Left ventricle myocardium inferior (tissue), 1 donor: ENCODE results near the gene GCSAM. TPM values are rescaled to one million over a fixed set of nuclear protein-coding genes. Genes with fewer than 3 reads are reported as not detected.

Experiments used
- DNase-seq: peaks from one replicate; pipeline ENCODE4 v3.0.0-alpha.2; 2020
- H3K27ac ChIP-seq: fragments of 200-600 bp; replicated peaks from 2 replicates; pipeline ENCODE4 v1.8.0; 2021
- H3K27me3 ChIP-seq: fragments of 200-600 bp; 2 replicates; pipeline ENCODE4 v1.8.0; 2021; ENCODE audit warnings: low read depth
- H3K36me3 ChIP-seq: fragments of 200-600 bp; 2 replicates; pipeline ENCODE4 v1.8.0; 2021
- H3K4me1 ChIP-seq: fragments of 200-600 bp; 2 replicates; pipeline ENCODE4 v1.8.0; 2021
- H3K4me3 ChIP-seq: fragments of 200-600 bp; 2 replicates; pipeline ENCODE4 v1.8.0; 2021; ENCODE audit warnings: mild to moderate bottlenecking, moderate library complexity
- H3K9me3 ChIP-seq: fragments of 200-600 bp; replicated peaks from 2 replicates; pipeline ENCODE4 v1.8.0; 2021
- CTCF ChIP-seq: fragments of 200-600 bp; IDR thresholded peaks from 2 replicates; pipeline ENCODE4 v1.8.0; 2021; ENCODE audit warnings: antibody characterized with exemption, mild to moderate bottlenecking, borderline replicate concordance
- intact Hi-C: fragments of 100-400 bp; cut with micrococcal nuclease; formaldehyde crosslinking; loops from one replicate; pipeline ENCODE4 v1.11.0; 2022
- total RNA-seq: library from RNA; stranded (reverse); fragmentation: NEBNext Ultra II Directional; extraction: Animal tissue kit (Norgen Biotek cat#: 25700); gene quantifications from one replicate; pipeline ENCODE4 v1.2.1, GENCODE V29; 2021
- donor health status: DM: no; HTN: yes; CAD: no; lungs with severe emphysema.

The GCSAM gene
- total RNA-seq, 1 donor from 2014 or later: 0.25 TPM

GRCh38 chr3:112086076-112086854 is 46.8 kb downstream of the GCSAM start, which contains the start of gene C3orf52:
C3orf52 (plus strand) TSS chr3:112086389; CDS start chr3:112086408, 19 bp downstream.
- peak within 1 kb of the TSS; percentile 69 for H3K27ac ChIP-seq
- no peaks in the 10 kb centered on the region for H3K9me3 ChIP-seq
- intact Hi-C loops: no loop called here
- no peak for TF ChIP-seq CTCF
- peaks cover 52% of the 10 kb centered on the region for H3K4me1 ChIP-seq
- no peaks in the 10 kb centered on the region for H3K36me3 ChIP-seq
- H3K27me3 ChIP-seq: no peaks in the 10 kb centered on the region
- peak within 1 kb of the TSS; percentile 73 for H3K4me3 ChIP-seq
- peak; percentile 85 for DNase-seq

- no peaks in the 10 kb centered on the region for H3K27me3 ChIP-seq
- no peak for DNase-seq
- intact Hi-C loops: no loop called here
- peak overlapping the region; percentile 69 for H3K27ac ChIP-seq
- H3K4me1 ChIP-seq: peaks cover 46% of the 10 kb centered on the region
- H3K36me3 ChIP-seq: no peaks in the 10 kb centered on the region
- no peak for TF ChIP-seq CTCF
- H3K4me3 ChIP-seq: peak overlapping the region; percentile 73
- H3K9me3 ChIP-seq: no peaks in the 10 kb centered on the region
Observed at GRCh38 chr3:112085735-112086075, 47.3 kb downstream of the GCSAM start.

DNA sequence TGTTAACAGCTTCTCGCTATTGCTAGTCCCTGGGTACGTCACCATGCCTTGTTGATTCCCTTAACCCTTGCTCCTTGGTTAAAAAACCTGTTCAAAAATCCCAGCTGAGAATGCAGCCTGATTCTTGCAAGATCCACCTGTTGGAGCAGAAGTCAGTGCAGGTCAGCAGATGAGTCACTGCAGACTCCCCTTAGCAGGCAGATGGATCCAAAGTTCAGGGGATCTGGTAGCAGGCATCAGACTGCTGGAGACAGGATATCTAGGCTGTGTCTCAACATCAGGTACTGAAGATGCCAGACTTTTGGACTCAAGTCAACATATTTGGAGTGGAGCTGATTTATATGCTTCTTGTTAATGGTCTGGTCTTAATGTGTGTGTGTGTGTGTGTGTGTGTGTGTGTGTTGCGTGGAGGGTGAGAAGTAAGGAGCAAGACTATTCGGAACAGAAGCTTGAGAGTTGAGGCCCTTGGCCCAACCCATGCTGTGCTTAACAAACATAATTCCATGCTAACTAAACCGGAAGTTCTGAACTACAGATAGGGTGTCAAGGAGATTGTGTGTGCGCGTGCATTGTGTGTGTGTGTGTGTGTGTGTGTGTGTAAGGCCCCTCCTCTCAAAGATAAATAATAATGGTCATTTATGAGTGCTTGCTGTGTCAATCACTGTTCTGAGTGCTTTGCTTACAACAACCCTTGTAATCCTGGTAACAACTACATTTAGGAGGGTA is 47.9 kb downstream of the GCSAM start:
- Histone ChIP-seq H3K36me3 (no peaks in the 10 kb centered on the region), H3K4me1 (peaks cover 41% of the 10 kb centered on the region), H3K27me3 (no peaks in the 10 kb centered on the region), H3K27ac (no peak overlapping the region), H3K4me3 (no peak overlapping the region), H3K9me3 (no peaks in the 10 kb centered on the region)
- intact Hi-C loops: no loop called here
- DNase-seq: no peak
- no peak for TF ChIP-seq CTCF

DNA sequence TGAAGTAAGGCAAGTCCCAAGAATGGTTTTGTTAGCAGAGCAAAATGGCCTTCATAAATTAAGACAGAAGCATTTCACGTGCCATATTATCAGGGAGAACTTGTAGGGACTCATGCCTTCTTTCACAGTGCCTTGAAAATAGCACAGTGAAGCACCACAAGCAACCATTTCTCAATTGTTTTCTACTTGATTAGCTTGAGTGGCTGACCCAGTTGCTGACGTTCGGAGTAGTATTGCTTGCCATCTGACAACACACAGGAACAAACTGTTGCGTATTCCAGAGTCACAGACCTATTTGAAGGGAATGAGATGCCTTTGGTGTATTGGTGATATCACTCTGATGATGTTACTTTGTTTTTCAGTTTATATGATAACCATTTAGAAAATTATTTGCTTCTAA is 49.8 kb downstream of the GCSAM start:
- no peak for TF ChIP-seq CTCF
- intact Hi-C loops: no loop called here
- Histone ChIP-seq H3K4me3 (no peak overlapping the region), H3K9me3 (no peaks in the 10 kb centered on the region), H3K27me3 (no peaks in the 10 kb centered on the region), H3K4me1 (peaks cover 37% of the 10 kb centered on the region), H3K36me3 (no peaks in the 10 kb centered on the region), H3K27ac (peak overlapping the region; percentile 42)
- DNase-seq: no peak

DNA sequence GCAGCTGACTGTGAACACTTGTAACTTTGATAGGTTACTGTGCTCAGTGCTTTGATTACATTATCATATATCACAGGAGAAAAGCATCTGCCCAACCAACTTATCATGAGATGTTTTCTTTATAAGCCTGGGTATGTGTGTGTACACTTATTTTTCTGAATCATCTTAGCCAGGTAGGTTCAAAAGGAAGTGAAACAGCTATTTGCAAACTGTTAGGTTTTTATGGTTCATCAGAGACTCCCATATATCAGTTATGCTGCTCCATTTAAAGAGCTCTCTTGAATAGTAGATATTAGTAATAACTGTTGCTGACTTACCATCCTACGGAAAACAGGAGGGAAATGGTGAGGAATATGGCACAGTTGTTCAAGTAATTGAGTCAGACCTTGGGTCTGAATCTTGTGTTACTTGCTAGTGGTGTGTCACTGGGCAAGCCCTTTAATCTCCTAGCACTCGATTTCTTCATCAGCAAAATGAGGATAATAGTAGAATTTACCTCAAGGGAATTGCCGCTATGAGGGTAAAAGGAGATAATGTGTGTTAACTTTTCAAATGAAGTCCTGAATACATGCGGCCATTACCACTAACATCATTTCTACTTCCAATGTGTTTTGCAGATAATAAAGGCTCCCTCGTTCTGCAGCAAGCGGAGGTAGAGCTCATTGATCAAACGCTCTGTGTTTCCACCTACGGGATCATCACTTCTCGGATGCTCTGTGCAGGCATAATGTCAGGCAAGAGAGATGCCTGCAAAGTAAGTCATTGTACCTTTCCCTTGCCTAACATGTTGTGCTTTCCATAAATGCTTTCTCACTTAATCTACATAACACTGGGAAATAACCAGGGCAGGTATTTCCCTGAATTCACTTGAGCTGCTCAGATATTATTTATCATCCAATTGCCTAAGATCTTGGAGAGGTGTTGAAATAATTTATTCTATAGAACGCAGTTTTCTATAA is 54.6 kb downstream of the GCSAM start:
- Histone ChIP-seq H3K27ac (no peak overlapping the region), H3K4me3 (no peak overlapping the region), H3K36me3 (no peaks in the 10 kb centered on the region), H3K4me1 (peaks cover 6% of the 10 kb centered on the region), H3K9me3 (no peaks in the 10 kb centered on the region), H3K27me3 (peaks cover 7% of the 10 kb centered on the region)
- intact Hi-C loops: no loop called here
- no peak for TF ChIP-seq CTCF
- DNase-seq: no peak
